WTC11 (cell line): ENCODE measurements around the gene ANAPC16. TPM values are rescaled to one million over a fixed set of nuclear protein-coding genes. Genes with fewer than 3 reads are reported as not detected.

Experiments
- ATAC-seq: fragments of 200-7000 bp; cut with Tn5 transposase; 2 replicates; pipeline ENCODE4 v1.10.0; 2021; ENCODE audit warnings: mild to moderate bottlenecking, moderate library complexity
- CTCF ChIA-PET: fragments of 300-600 bp; sonication (Branson Sonifier 250); formaldehyde crosslinking; loops from one replicate; lab custom pipeline; 2021; ENCODE audit warnings: antibody characterized with exemption; lab: Charles Lee
- POLR2A ChIA-PET: fragments of 350-600 bp; sonication (Branson Sonifier 250); formaldehyde crosslinking; loops from one replicate; lab custom pipeline; 2021; ENCODE audit warnings: antibody characterized with exemption; lab: Charles Lee
- DNase-seq: peaks from one replicate; pipeline ENCODE4 v3.0.0; 2021; ENCODE audit warnings: low spot score
- H3K27ac Mint-ChIP-seq: 2 replicates; pipeline ENCODE4 v1.8.0; 2021; ENCODE audit warnings: mixed read lengths
- H3K27me3 Mint-ChIP-seq: 2 replicates; pipeline ENCODE4 v1.8.0; 2021; ENCODE audit warnings: low read depth, mild to moderate bottlenecking, moderate library complexity, mixed read lengths
- H3K36me3 Mint-ChIP-seq: 2 replicates; pipeline ENCODE4 v1.8.0; 2021; ENCODE audit warnings: mixed read lengths
- H3K4me1 Mint-ChIP-seq: 2 replicates; pipeline ENCODE4 v1.8.0; 2022; ENCODE audit warnings: mixed read lengths
- H3K4me3 Mint-ChIP-seq: 2 replicates; pipeline ENCODE4 v1.8.0; 2021; ENCODE audit warnings: mild to moderate bottlenecking, moderate library complexity, mixed read lengths
- H3K9me3 Mint-ChIP-seq: 2 replicates; pipeline ENCODE4 v1.8.0; 2021; ENCODE audit warnings: mixed read lengths
- CBFB ChIP-seq: sonication (generic); formaldehyde crosslinking; IDR thresholded peaks from 2 replicates; pipeline ENCODE4 v1.8.1; 2022; ENCODE audit warnings: mild to moderate bottlenecking, low read depth, missing genetic modification reagents
- FOXK1 ChIP-seq: sonication (generic); formaldehyde crosslinking; IDR thresholded peaks from 2 replicates; pipeline ENCODE4 v1.8.0; 2022; ENCODE audit warnings: mild to moderate bottlenecking, moderate library complexity, missing genetic modification reagents
- FOXP1 ChIP-seq: sonication (generic); formaldehyde crosslinking; IDR thresholded peaks from 2 replicates; pipeline ENCODE4 v1.8.0; 2022; ENCODE audit warnings: missing genetic modification reagents, mild to moderate bottlenecking, moderate library complexity, borderline replicate concordance
- GRHL2 ChIP-seq: fragments of 250-450 bp; sonication (Bioruptor Pico); IDR thresholded peaks from 2 replicates; pipeline ENCODE4 v1.8.0; 2022; ENCODE audit warnings: mild to moderate bottlenecking, moderate library complexity; ENCODE audit not compliant: insufficient replicate concordance, severe bottlenecking
- GTF2I ChIP-seq: fragments of 250-450 bp; sonication (Bioruptor Pico); conservative IDR thresholded peaks from 2 replicates; pipeline ENCODE4 v1.4.0; 2021; ENCODE audit warnings: mild to moderate bottlenecking
- IRF1 ChIP-seq: sonication (generic); formaldehyde crosslinking; IDR thresholded peaks from 2 replicates; pipeline ENCODE4 v1.8.0; 2023; ENCODE audit warnings: missing genetic modification reagents
- MAX ChIP-seq: sonication (generic); formaldehyde crosslinking; IDR thresholded peaks from 2 replicates; pipeline ENCODE4 v1.8.0; 2022; ENCODE audit warnings: mild to moderate bottlenecking, missing genetic modification reagents
- MYBL2 ChIP-seq: sonication (generic); formaldehyde crosslinking; IDR thresholded peaks from 2 replicates; pipeline ENCODE4 v1.8.1; 2023; ENCODE audit warnings: mild to moderate bottlenecking, moderate library complexity, missing genetic modification reagents
- PRDM15 ChIP-seq: sonication (generic); formaldehyde crosslinking; IDR thresholded peaks from 2 replicates; pipeline ENCODE4 v1.8.0; 2022; ENCODE audit warnings: missing genetic modification reagents
- ZNF138 ChIP-seq: sonication (generic); formaldehyde crosslinking; conservative IDR thresholded peaks from 2 replicates; pipeline ENCODE4 v1.8.1; 2022; ENCODE audit warnings: mild to moderate bottlenecking, moderate library complexity, missing genetic modification reagents
- ZNF671 ChIP-seq: fragments of 250-450 bp; sonication (Bioruptor Pico); IDR thresholded peaks from 2 replicates; pipeline ENCODE4 v1.8.0; 2021; ENCODE audit warnings: mild to moderate bottlenecking
- total RNA-seq: library from RNA; stranded (reverse); gene quantifications from 3 replicates; pipeline ENCODE4 v1.2.3, GENCODE V29; 2021
- TF ChIP-seq, protein P1 (sequence below): fragments of 250-450 bp; sonication (Bioruptor Pico); IDR thresholded peaks from 2 replicates; pipeline ENCODE4 v1.9.0; 2021; ENCODE audit warnings: mild to moderate bottlenecking, borderline replicate concordance

ANAPC16 gene
- total RNA-seq, 1 experiment from 2014 or later = 52.3 TPM

DNA sequence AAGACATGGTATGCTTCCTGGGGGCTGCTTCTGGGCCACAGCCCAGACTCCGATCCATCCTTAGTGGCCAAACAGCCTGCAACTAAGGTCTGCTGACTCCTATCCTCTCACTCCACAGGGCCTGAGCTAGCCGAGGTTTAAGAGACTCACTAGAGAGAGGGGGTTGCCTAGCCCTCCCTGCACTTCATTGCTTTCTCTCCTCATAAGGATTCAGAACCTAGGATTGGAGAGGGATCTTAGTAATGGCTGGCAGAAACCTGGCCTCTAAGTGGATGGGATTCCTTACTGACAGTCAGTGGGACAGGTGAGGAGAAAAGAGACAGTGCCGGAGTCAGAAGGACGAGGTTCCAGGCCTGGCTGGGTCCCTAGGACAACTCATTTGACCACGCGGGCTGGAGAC is 49.7 kb downstream of the ANAPC16 start:
- DNase-seq = no peak
- H3K27ac Mint-ChIP-seq = no peak overlapping the region
- H3K4me3 Mint-ChIP-seq = no peak overlapping the region
- H3K9me3 Mint-ChIP-seq = no peaks in the 10 kb centered on the region
- peaks cover 52% of the 10 kb centered on the region for H3K4me1 Mint-ChIP-seq
- TF ChIP-seq FOXK1 = no peak
- TF ChIP-seq ZNF138 (CRISPR knock-in tag) = no peak
- no peak for TF ChIP-seq MYBL2 (CRISPR knock-in tag)
- TF ChIP-seq FOXP1 (CRISPR knock-in tag) = no peak
- peak; percentile 58 for TF ChIP-seq PRDM15 (CRISPR knock-in tag)
- TF ChIP-seq, protein P1, sequence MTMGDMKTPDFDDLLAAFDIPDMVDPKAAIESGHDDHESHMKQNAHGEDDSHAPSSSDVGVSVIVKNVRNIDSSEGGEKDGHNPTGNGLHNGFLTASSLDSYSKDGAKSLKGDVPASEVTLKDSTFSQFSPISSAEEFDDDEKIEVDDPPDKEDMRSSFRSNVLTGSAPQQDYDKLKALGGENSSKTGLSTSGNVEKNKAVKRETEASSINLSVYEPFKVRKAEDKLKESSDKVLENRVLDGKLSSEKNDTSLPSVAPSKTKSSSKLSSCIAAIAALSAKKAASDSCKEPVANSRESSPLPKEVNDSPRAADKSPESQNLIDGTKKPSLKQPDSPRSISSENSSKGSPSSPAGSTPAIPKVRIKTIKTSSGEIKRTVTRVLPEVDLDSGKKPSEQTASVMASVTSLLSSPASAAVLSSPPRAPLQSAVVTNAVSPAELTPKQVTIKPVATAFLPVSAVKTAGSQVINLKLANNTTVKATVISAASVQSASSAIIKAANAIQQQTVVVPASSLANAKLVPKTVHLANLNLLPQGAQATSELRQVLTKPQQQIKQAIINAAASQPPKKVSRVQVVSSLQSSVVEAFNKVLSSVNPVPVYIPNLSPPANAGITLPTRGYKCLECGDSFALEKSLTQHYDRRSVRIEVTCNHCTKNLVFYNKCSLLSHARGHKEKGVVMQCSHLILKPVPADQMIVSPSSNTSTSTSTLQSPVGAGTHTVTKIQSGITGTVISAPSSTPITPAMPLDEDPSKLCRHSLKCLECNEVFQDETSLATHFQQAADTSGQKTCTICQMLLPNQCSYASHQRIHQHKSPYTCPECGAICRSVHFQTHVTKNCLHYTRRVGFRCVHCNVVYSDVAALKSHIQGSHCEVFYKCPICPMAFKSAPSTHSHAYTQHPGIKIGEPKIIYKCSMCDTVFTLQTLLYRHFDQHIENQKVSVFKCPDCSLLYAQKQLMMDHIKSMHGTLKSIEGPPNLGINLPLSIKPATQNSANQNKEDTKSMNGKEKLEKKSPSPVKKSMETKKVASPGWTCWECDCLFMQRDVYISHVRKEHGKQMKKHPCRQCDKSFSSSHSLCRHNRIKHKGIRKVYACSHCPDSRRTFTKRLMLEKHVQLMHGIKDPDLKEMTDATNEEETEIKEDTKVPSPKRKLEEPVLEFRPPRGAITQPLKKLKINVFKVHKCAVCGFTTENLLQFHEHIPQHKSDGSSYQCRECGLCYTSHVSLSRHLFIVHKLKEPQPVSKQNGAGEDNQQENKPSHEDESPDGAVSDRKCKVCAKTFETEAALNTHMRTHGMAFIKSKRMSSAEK (CRISPR knock-in tag) = no peak
- TF ChIP-seq ZNF671 (CRISPR knock-in tag) = no peak
- no peak for TF ChIP-seq IRF1
- H3K36me3 Mint-ChIP-seq = no peaks in the 10 kb centered on the region
- CTCF ChIA-PET = interaction anchor here (0.9 kb wide), 1 partner anchor 10 kb away, joined by 6 read pairs; no protein-coding TSS in a partner anchor
- POLR2A ChIA-PET = interaction anchor here (1.1 to 3.0 kb wide), 4 partner anchors 9 to 60 kb away, joined by 3 to 29 read pairs (median 6); partner anchors contain the start of genes ANAPC16, ASCC1 and DDIT4
- peak; percentile 2; the same call in 1 of the 2 replicates for ATAC-seq
- no peaks in the 10 kb centered on the region for H3K27me3 Mint-ChIP-seq

DNA sequence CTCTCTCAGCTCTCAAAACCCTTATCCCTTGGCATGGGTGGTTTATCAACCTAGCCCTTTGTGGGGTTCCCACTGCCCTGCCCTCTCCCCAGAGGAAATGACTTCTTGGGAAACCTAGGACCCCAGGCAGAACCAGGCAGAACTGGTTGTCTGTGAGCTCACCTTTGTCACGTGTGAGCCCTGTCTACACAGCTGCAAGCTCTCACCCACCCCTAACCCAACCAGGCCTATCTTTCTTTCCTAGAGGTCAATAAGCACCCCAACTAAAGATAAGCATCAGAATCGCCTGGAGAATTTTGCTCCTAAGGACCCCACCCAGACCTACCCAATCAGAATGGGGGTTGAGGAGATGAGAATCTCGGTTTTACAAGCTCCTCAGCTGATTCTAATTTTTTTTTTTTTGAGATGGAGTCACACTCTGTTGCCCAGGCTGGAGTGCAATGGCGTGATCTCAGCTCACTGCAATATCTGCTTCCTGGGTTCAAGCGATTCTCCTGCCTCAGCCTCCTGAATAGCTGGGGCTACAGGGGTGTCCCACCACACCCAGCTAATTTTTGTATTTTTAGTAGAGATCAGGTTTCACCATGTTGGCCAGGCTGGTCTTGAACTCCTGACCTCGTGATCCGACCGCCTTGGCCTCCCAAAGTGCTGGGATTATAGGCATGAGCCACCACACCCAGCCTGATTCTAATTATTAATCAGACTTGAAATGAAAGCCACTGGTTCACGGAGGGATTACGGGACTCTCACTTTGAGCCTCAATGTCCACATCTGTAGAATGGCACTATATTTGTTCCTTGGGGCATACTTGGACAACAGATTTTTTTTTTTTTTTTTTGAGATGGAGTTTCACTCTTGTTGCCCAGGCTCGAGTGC is 50.4 kb downstream of the ANAPC16 start:
- Mint-ChIP-seq H3K4me3 (no peak overlapping the region), H3K27ac (no peak overlapping the region), H3K36me3 (no peaks in the 10 kb centered on the region), H3K27me3 (no peaks in the 10 kb centered on the region), H3K4me1 (peaks cover 55% of the 10 kb centered on the region), H3K9me3 (no peaks in the 10 kb centered on the region)
- TF ChIP-seq GTF2I (0 out of 2 replicates have a peak, but pooled peaks have one; percentile 6), CBFB (no peak), GRHL2 (CRISPR knock-in tag) (no peak), MAX (CRISPR knock-in tag) (no peak), IRF1 (no peak)
- ChIA-PET CTCF (interaction anchor here (0.9 to 1.0 kb wide), 2 partner anchors 9 to 44 kb away, joined by 5 to 6 read pairs; no protein-coding TSS in a partner anchor), POLR2A (interaction anchor here (0.7 to 3.0 kb wide), 3 partner anchors 8 to 592 kb away, joined by 3 to 29 read pairs (median 6); partner anchors contain the start of gene DDIT4)
- DNase-seq (no peak), ATAC-seq (no peak)
